Hematopoietic multipotent progenitor cell (in vitro differentiated cells): Measurements from ENCODE around the gene MT1H. TPM values are rescaled to one million over a fixed set of nuclear protein-coding genes. Genes with fewer than 3 reads are reported as not detected.
"Not testable (repeated sequence)": the region's sequence is repeated elsewhere in the genome, so short reads cannot be mapped to it uniquely, and the experiment has no call there.

Experiments
- DNase-seq, 3 donors: peaks; one replicate each; pipeline ENCODE4 v3.0.0-alpha.2; 2011 to 2015; ENCODE audit warnings: low read depth in 2 of 3, low spot score in 2 of 3
- total RNA-seq: library from RNA; depleted of rRNA; stranded (reverse); fragments of >200 nt; gene quantifications from one replicate; pipeline ENCODE4 v1.2.3, GENCODE V29; 2012

The MT1H gene
- total RNA-seq, 1 donor = not detected

DNA sequence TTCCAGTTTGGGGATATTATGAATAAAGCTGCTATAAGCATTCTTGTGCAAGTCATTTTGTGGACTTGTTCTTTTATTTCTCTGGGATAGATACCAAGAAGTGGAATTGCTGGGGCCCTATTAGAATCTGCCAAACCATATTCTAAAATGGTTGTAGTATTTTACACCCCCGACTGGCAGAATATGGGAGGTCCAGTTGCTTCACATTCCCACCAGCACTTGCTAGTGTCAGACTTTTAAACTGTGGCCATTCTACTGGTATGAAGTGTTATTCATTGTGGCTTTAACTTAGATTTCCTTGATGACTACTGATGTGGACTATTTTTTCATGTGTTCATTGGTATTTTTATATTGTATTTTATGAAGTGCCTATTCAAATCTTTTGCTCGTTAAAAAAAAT is 42.2 kb downstream of the MT1H start:
- no peak for DNase-seq

DNA sequence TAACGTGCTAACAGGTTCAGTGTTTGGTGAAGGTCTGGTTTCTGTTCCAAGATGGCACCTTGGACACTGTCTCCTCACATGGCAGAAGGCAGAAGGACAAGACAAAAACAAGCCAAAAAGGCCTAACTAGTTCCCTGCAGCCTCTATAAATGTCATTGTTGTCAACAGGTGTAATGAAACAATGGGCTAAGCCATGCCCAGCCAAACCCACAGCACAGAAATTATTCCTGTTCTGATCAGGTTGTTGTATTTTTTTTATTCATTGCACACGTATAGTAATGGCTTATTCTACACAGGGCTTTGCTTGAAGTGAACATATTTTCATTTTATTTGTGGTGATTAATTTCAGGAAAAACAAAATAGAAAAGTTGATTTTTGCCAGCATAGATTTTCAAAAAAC is 44.2 kb downstream of the MT1H start:
- no peak for DNase-seq

DNA sequence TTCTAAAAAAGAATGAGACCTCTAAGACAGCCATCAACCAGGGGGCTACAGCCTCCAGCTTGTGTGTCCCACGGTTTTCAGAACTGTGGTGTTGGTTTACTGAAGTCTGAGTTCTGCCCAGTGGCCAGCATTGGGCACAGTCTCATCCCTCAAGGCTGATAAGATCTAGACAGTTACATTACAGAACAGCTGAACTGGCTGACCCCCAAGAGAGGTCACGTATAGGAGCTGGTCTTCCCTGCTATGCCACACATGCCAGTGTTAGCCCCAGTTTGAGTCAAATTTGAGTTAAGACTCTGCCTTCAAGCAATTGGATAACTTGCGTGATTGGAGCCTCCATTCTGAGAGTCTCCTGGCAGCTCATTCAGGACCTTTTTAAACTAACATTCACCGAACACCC is 45.5 kb downstream of the MT1H start:
- no peak for DNase-seq

DNA sequence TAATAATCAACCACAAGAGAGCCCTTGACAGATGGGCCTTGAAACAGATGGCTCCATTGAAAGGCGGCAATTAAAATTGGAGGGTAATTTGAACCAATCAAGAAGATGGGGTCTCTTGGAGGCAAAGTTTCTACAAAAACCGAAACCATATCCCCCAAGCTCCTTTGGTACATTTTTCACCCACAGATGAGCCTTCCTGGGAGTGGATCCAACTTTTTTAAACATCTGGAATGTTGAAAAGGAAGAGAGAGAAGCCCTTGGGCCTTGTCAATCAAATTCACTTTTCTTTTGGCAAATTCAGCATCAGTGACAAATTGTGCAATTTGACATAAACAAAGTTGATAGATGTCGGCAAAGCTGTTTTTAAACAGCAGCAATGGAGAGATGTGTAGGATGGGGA is 47.1 kb downstream of the MT1H start:
- no peak for DNase-seq

DNA sequence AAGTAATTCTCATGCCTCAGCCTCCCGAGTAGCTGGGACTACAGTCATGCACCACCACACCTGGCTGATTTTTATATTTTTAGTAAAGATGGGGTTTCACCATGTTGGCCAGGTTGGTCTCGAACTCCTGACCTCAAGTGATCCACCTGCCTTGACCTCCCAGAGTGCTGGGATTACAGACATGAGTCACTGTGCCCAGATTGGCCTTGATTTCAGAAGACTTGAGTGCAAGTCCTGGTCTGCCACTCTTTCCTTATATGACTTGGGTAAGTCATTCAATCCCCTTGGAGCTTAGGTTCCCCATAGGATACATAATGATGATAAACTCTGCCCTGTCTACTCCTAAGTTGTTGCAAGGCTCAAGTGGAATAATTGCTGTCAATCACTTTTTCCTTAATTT is 47.9 kb downstream of the MT1H start:
- not testable (repeated sequence) for DNase-seq

Other genes with a start within 250 kb of the MT1H start
- 197 TPM for gene AMFR, start 244.3 kb upstream of the MT1H start, total RNA-seq
- 34.5 TPM for gene NUDT21, start 218.5 kb upstream of the MT1H start, total RNA-seq
- gene OGFOD1, start 218.3 kb upstream of the MT1H start, total RNA-seq = 15.6 TPM
- 35.0 TPM for gene BBS2, start 149.8 kb upstream of the MT1H start, total RNA-seq
- gene MT4, start 104.7 kb upstream of the MT1H start, total RNA-seq = not detected
- gene MT3, start 80.3 kb upstream of the MT1H start, total RNA-seq = not detected
- gene MT2A, start 61.2 kb upstream of the MT1H start, total RNA-seq = 21.8 TPM
- 6.5 TPM for gene MT1E, start 44.0 kb upstream of the MT1H start, total RNA-seq
- gene MT1M, start 37.2 kb upstream of the MT1H start, total RNA-seq = not detected
- gene MT1A, start 31.1 kb upstream of the MT1H start, total RNA-seq = not detected
- gene MT1B, start 17.9 kb upstream of the MT1H start, total RNA-seq = not detected
- gene MT1F, start 11.9 kb upstream of the MT1H start, total RNA-seq = 4.6 TPM
- gene MT1G, start 1.7 kb upstream of the MT1H start, total RNA-seq = 5.9 TPM
- 54.1 TPM for gene MT1X, start 12.7 kb downstream of the MT1H start, total RNA-seq
- 59.8 TPM for gene NUP93, start 60.3 kb downstream of the MT1H start, total RNA-seq
- not detected for gene SLC12A3, start 195.4 kb downstream of the MT1H start, total RNA-seq